ENCODE results near the gene CCDC12. TPM values are rescaled to one million over a fixed set of nuclear protein-coding genes. Genes with fewer than 3 reads are reported as not detected.

CCDC12 gene
- polyA plus RNA-seq, 1 of the 3 experiments (the other 2 are of a cell fraction), result 105 TPM

GRCh38 chr3:46950650-46951241, 25.8 kb downstream of the CCDC12 start:
- Histone ChIP-seq H3K4me2 (no peak overlapping the region), H4K20me1 (ENCODE audit: insufficient read depth) (peaks cover 91% of the 10 kb centered on the region)

GRCh38 chr3:46950177-46950576, 26.4 kb downstream of the CCDC12 start:
- 100% methylated on average over 2 of the region's 2 CpGs for WGBS (ENCODE audit: low lambda C conversion rate)
- no peak overlapping the region for H3K4me2 ChIP-seq
- H4K20me1 ChIP-seq (ENCODE audit: insufficient read depth), result peaks cover 87% of the 10 kb centered on the region
- no peak for DNase-seq
- H3K36me3 ChIP-seq (replicated peaks in 1 of 2; ENCODE audit: control insufficient read depth in 1 of 2, insufficient read depth in 2 of 2, low read length in 1 of 2), result peaks cover 0 to 8% of the 10 kb centered on the region in 2 experiments
- peaks cover 97% of the 10 kb centered on the region for H3K79me2 ChIP-seq (ENCODE audit: insufficient read depth)
- TF ChIP-seq CTCF (IDR thresholded peaks at IDR 0.05) (no peak), EZH2phosphoT487 (IDR thresholded peaks at IDR 0.05; ENCODE audit: borderline replicate concordance, low read depth) (no peak), FOXJ3 (CRISPR knock-in tag; IDR thresholded peaks at IDR 0.05) (no peak), SIN3A (IDR thresholded peaks at IDR 0.05; ENCODE audit: borderline replicate concordance, low read depth, low read length) (no peak), TCF12 (IDR thresholded peaks at IDR 0.05) (no peak), MEF2A (IDR thresholded peaks at IDR 0.05; ENCODE audit: borderline replicate concordance, low read depth) (no peak)
- peaks cover 25 to 47% of the 10 kb centered on the region in 2 experiments for H3K4me1 ChIP-seq (ENCODE audit: control insufficient read depth in 1 of 2, insufficient read depth in 2 of 2, low read depth in 1 of 2, low read length in 1 of 2)
- no peak overlapping the region for H3K27ac ChIP-seq (ENCODE audit: low read depth in 2 of 2, low read length in 1 of 2)
- POLR2A ChIA-PET, result no interaction called here
- H3F3A ChIP-seq (replicated peaks; ENCODE audit: insufficient read depth), result peaks cover 15% of the 10 kb centered on the region
- CTCF ChIA-PET, result interaction anchor here (1.4 kb wide), 1 partner anchor 104 kb away, joined by 4 read pairs; no protein-coding TSS in a partner anchor
- H3K4me3 ChIP-seq (ENCODE audit: low read depth in 2 of 2, low read length in 1 of 2), result no peak overlapping the region
- H2AFZ ChIP-seq (ENCODE audit: low read depth), result no peak overlapping the region
- no peaks in the 10 kb centered on the region for H3K9me3 ChIP-seq
- H3K9me2 ChIP-seq, result no peaks in the 10 kb centered on the region
- H3K27me3 ChIP-seq (ENCODE audit: insufficient read depth), result no peaks in the 10 kb centered on the region
- no peak overlapping the region for H3K9ac ChIP-seq

More at GRCh38 chr3:46950650-46951241, 25.8 kb downstream of the CCDC12 start:
- peaks cover 25 to 53% of the 10 kb centered on the region in 2 experiments for H3K4me1 ChIP-seq (ENCODE audit: control insufficient read depth in 1 of 2, insufficient read depth in 2 of 2, low read depth in 1 of 2, low read length in 1 of 2)
- no peaks in the 10 kb centered on the region for H3K9me3 ChIP-seq
- peaks cover 97% of the 10 kb centered on the region for H3K79me2 ChIP-seq (ENCODE audit: insufficient read depth)
- TF ChIP-seq MEF2A (IDR thresholded peaks at IDR 0.05; ENCODE audit: borderline replicate concordance, low read depth) (no peak), NFIC (IDR thresholded peaks at IDR 0.05; ENCODE audit: borderline replicate concordance) (no peak), CHD2 (IDR thresholded peaks at IDR 0.05; ENCODE audit: low read length, partially characterized antibody) (no peak), FOXM1 (IDR thresholded peaks at IDR 0.05; ENCODE audit: low read depth) (no peak), FOSL2 (IDR thresholded peaks at IDR 0.05; ENCODE audit: borderline replicate concordance, low read depth) (no peak), NRF1 (IDR thresholded peaks at IDR 0.05; ENCODE audit: low read depth, low read length) (no peak), POLR2AphosphoS5 (IDR thresholded peaks at IDR 0.05; ENCODE audit: low read depth, low read length) (no peak), SIN3A (IDR thresholded peaks at IDR 0.05; ENCODE audit: borderline replicate concordance, low read depth, low read length) (no peak), TAF1 (IDR thresholded peaks at IDR 0.05; ENCODE audit: borderline replicate concordance, low read depth, low read length) (no peak), EZH2phosphoT487 (IDR thresholded peaks at IDR 0.05; ENCODE audit: borderline replicate concordance, low read depth) (no peak), FOXJ3 (CRISPR knock-in tag; IDR thresholded peaks at IDR 0.05) (no peak)
- TF ChIP-seq, protein P1, sequence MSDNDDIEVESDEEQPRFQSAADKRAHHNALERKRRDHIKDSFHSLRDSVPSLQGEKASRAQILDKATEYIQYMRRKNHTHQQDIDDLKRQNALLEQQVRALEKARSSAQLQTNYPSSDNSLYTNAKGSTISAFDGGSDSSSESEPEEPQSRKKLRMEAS (IDR thresholded peaks at IDR 0.05; ENCODE audit: low read depth), result no peak
- no peaks in the 10 kb centered on the region for H3K27me3 ChIP-seq (ENCODE audit: insufficient read depth)
- no peak overlapping the region for H2AFZ ChIP-seq (ENCODE audit: low read depth)
- ChIA-PET CTCF (interaction anchor here (1.4 kb wide), 1 partner anchor 105 kb away, joined by 4 read pairs; no protein-coding TSS in a partner anchor), POLR2A (no interaction called here)
- no peak overlapping the region for H3K9ac ChIP-seq
- peaks cover 15% of the 10 kb centered on the region for H3F3A ChIP-seq (replicated peaks; ENCODE audit: insufficient read depth)
- H3K27ac ChIP-seq (ENCODE audit: low read depth in 2 of 2, low read length in 1 of 2), result no peak overlapping the region
- DNase-seq, result no peak
- no peaks in the 10 kb centered on the region for H3K9me2 ChIP-seq
- no peak overlapping the region for H3K4me3 ChIP-seq (ENCODE audit: low read depth in 2 of 2, low read length in 1 of 2)
- 93% methylated on average over 7 of the region's 7 CpGs for WGBS (ENCODE audit: low lambda C conversion rate)
- H3K36me3 ChIP-seq (replicated peaks in 1 of 2; ENCODE audit: control insufficient read depth in 1 of 2, insufficient read depth in 2 of 2, low read length in 1 of 2), result peaks cover 0 to 2% of the 10 kb centered on the region in 2 experiments

All from SK-N-SH (cell line).